A673 (cell line): ENCODE data around the gene STYXL1.

Experiments used
- CTCF ChIP-seq: fragments of 300-800, 200-600 bp; sonication (generic); conservative IDR thresholded peaks from 2 replicates; pipeline ENCODE4 v1.5.1; 2017; ENCODE audit warnings: low read depth, mild to moderate bottlenecking, antibody characterized with exemption, low read length, moderate library complexity, mixed read lengths
- EZH2 ChIP-seq: fragments of 200-600 bp; sonication (generic); IDR thresholded peaks from 2 replicates; pipeline ENCODE4 v1.6.1; 2017; ENCODE audit warnings: borderline replicate concordance, low read depth, mild to moderate bottlenecking, mixed read lengths, antibody characterized with exemption, low read length; ENCODE audit not compliant: poor library complexity, severe bottlenecking

GRCh38 chr7:76072243-76073148 lies 24.7 kb upstream of the STYXL1 start:
- TF ChIP-seq CTCF = no peak
- no peak for TF ChIP-seq EZH2
